Measurements from ENCODE around the gene MKNK1. TPM values are rescaled to one million over a fixed set of nuclear protein-coding genes. Genes with fewer than 3 reads are reported as not detected.

MKNK1 gene
- total RNA-seq, 1 experiment from 2014 or later, result 18.6 TPM

DNA sequence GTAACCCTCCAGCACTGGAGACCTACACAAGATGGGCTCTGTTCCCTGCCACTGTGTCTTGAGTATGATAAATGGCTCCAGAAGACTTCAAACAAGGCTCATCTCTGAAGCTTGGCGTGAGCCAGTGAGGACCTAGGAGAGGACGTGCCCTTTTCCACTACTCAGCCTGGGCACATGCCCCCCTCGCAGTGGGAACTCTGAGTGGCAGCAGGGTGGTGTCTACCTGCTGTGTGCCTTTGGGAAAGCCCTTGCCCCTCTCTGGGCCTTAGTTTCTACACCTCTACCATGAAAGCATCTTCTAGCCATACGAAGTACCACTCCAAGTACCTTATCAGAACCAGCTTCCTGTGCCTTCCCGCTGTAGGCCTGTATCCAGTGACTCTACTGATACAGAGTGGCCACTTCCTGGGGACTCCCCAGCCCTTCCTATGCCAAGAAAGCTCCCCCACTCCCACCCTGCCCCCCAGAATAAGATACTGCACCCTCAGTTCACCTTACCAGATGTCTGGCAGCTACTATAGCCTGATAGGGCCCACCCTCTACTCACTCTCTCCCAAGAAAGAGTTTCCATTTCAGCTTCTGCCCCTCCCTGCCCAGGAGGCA, 15.7 kb upstream of the MKNK1 start:
- CTCF ChIA-PET, result interaction anchor here (0.9 to 1.2 kb wide), 3 partner anchors 16 to 98 kb away, joined by 3 to 4 read pairs (median 4); partner anchors contain the start of genes EFCAB14 and MKNK1
- Mint-ChIP-seq H3K27ac (no peak overlapping the region), H3K36me3 (no peaks in the 10 kb centered on the region), H3K4me3 (no peak overlapping the region), H3K4me1 (peaks cover 25% of the 10 kb centered on the region), H3K9me3 (no peaks in the 10 kb centered on the region), H3K27me3 (ENCODE audit: low read depth) (peaks cover 30% of the 10 kb centered on the region)
- POLR2A ChIA-PET, result interaction anchor here (0.6 to 1.1 kb wide), 2 partner anchors 16 to 171 kb away, joined by 3 to 5 read pairs; partner anchors contain the start of gene MKNK1
- ATAC-seq, result no peak
- no peak for DNase-seq (ENCODE audit: low spot score)
- TF ChIP-seq, protein P1, sequence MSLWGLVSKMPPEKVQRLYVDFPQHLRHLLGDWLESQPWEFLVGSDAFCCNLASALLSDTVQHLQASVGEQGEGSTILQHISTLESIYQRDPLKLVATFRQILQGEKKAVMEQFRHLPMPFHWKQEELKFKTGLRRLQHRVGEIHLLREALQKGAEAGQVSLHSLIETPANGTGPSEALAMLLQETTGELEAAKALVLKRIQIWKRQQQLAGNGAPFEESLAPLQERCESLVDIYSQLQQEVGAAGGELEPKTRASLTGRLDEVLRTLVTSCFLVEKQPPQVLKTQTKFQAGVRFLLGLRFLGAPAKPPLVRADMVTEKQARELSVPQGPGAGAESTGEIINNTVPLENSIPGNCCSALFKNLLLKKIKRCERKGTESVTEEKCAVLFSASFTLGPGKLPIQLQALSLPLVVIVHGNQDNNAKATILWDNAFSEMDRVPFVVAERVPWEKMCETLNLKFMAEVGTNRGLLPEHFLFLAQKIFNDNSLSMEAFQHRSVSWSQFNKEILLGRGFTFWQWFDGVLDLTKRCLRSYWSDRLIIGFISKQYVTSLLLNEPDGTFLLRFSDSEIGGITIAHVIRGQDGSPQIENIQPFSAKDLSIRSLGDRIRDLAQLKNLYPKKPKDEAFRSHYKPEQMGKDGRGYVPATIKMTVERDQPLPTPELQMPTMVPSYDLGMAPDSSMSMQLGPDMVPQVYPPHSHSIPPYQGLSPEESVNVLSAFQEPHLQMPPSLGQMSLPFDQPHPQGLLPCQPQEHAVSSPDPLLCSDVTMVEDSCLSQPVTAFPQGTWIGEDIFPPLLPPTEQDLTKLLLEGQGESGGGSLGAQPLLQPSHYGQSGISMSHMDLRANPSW (CRISPR knock-in tag; conservative IDR thresholded peaks at IDR 0.05; ENCODE audit: low read depth), result no peak
- TF ChIP-seq SMAD3 (CRISPR knock-in tag; IDR thresholded peaks at IDR 0.05; ENCODE audit: borderline replicate concordance), result no peak
- TF ChIP-seq NFATC4 (CRISPR knock-in tag; IDR thresholded peaks at IDR 0.05), result no peak
- TF ChIP-seq USF1 (CRISPR knock-in tag; IDR thresholded peaks at IDR 0.05), result no peak
- no peak for TF ChIP-seq MXD4 (CRISPR knock-in tag; IDR thresholded peaks at IDR 0.05; ENCODE audit: borderline replicate concordance)
- TF ChIP-seq EMX1 (CRISPR knock-in tag; IDR thresholded peaks at IDR 0.05), result no peak
- no peak for TF ChIP-seq SOX15 (CRISPR knock-in tag; IDR thresholded peaks at IDR 0.05)
- no peak for TF ChIP-seq MAX (CRISPR knock-in tag; IDR thresholded peaks at IDR 0.05)

DNA sequence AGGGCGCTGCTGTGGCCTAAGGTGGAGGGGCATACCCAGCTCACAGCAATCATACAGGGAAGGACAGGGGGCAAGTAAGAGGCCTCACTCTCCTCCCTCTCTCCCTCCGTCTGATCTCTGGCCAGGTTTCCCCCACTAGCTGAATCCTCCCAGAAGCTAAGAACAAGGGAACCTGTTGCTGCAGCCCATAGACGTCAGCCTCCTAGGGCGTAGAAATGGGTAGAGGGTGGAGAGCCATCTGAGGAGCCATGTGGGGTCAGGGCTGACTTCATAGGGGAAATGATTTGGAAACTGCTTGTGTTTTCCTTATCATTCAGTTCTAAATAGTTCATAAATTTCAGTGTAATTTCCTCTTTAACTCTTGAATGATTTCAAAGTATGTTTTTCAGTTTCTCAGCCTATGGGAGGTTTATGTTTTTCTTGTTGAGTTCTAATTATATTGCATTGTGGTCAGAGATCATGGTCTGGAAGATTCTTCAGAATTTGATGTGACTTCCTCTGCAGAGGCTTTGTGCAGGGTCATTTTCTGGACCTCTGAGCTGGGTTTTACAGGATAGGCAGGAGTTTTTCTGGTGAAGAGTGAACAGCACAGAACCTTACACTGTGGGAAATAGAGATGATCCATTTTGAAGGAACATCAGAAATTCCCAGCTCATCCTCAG, 14.8 kb upstream of the MKNK1 start:
- no peak for ATAC-seq
- POLR2A ChIA-PET, result no interaction called here
- H3K9me3 Mint-ChIP-seq, result no peaks in the 10 kb centered on the region
- CTCF ChIA-PET, result interaction anchor here (0.9 to 1.8 kb wide), 4 partner anchors 15 to 172 kb away, joined by 4 to 7 read pairs (median 5); partner anchors contain the start of gene MKNK1
- no peak overlapping the region for H3K27ac Mint-ChIP-seq
- peaks cover 34% of the 10 kb centered on the region for H3K4me1 Mint-ChIP-seq
- H3K27me3 Mint-ChIP-seq (ENCODE audit: low read depth), result peaks cover 30% of the 10 kb centered on the region
- no peak overlapping the region for H3K4me3 Mint-ChIP-seq
- TF ChIP-seq, protein P2, sequence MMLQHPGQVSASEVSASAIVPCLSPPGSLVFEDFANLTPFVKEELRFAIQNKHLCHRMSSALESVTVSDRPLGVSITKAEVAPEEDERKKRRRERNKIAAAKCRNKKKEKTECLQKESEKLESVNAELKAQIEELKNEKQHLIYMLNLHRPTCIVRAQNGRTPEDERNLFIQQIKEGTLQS (CRISPR knock-in tag; conservative IDR thresholded peaks at IDR 0.05), result no peak
- TF ChIP-seq ETV6 (CRISPR knock-in tag; IDR thresholded peaks at IDR 0.05) (no peak), SOX15 (CRISPR knock-in tag; IDR thresholded peaks at IDR 0.05) (no peak)
- no peak for DNase-seq (ENCODE audit: low spot score)
- no peaks in the 10 kb centered on the region for H3K36me3 Mint-ChIP-seq

- DNase-seq (ENCODE audit: low spot score), result no peak
- Mint-ChIP-seq H3K9me3 (no peaks in the 10 kb centered on the region), H3K27ac (no peak overlapping the region), H3K36me3 (no peaks in the 10 kb centered on the region), H3K4me1 (peaks cover 41% of the 10 kb centered on the region), H3K27me3 (ENCODE audit: low read depth) (peaks cover 30% of the 10 kb centered on the region), H3K4me3 (no peak overlapping the region)
- ATAC-seq, result no peak
- ChIA-PET POLR2A (no interaction called here), CTCF (interaction anchor here (0.6 to 2.1 kb wide), 6 partner anchors 9 to 171 kb away, joined by 3 to 23 read pairs (median 5); partner anchors contain the start of gene MKNK1)
- TF ChIP-seq EMX1 (CRISPR knock-in tag; IDR thresholded peaks at IDR 0.05) (no peak), NR1H2 (CRISPR knock-in tag; IDR thresholded peaks at IDR 0.05) (no peak), HMGA2 (CRISPR knock-in tag; IDR thresholded peaks at IDR 0.05) (no peak), TP53 (CRISPR knock-in tag; IDR thresholded peaks at IDR 0.05) (no peak), TEAD1 (CRISPR knock-in tag; IDR thresholded peaks at IDR 0.05) (no peak), NR2C2 (CRISPR knock-in tag; IDR thresholded peaks at IDR 0.05) (no peak), ERG (CRISPR knock-in tag; IDR thresholded peaks at IDR 0.05) (no peak), SP1 (CRISPR knock-in tag; conservative IDR thresholded peaks at IDR 0.05) (no peak)
These were observed 13.8 kb upstream of the MKNK1 start for GRCh38 chr1:46617833-46618232.
